Uterus (tissue), 4 donors: ENCODE results near the gene KIF26B. TPM values are rescaled to one million over a fixed set of nuclear protein-coding genes. Genes with fewer than 3 reads are reported as not detected.

Experiments
- DNase-seq, 2 donors: peaks; one replicate each; pipeline ENCODE4 v3.0.0-alpha.2; 2019 to 2020
- H3K27ac ChIP-seq, 2 donors: fragments of 200-600 bp; sonication (generic); 1 replicate in 1 of 2; 2 replicates in 1 of 2; pipeline ENCODE4 v1.5.1; 2016 to 2018
- H3K27me3 ChIP-seq, 2 donors: fragments of 200-600 bp; sonication (generic); one replicate each; pipeline ENCODE4 v1.5.1; 2018 to 2019; ENCODE audit warnings: control low read depth in 1 of 2
- H3K36me3 ChIP-seq, 2 donors: fragments of 200-600 bp; sonication (generic); one replicate each; pipeline ENCODE4 v1.5.1; 2019; ENCODE audit warnings: control low read depth in 1 of 2
- H3K4me1 ChIP-seq, 2 donors: fragments of 200-600 bp; sonication (generic); one replicate each; pipeline ENCODE4 v1.5.1; 2018 to 2019; ENCODE audit warnings: control low read depth in 1 of 2
- H3K4me3 ChIP-seq, 2 donors: fragments of 200-600 bp; sonication (generic); 1 replicate in 1 of 2; 2 replicates in 1 of 2; pipeline ENCODE4 v1.5.1; 2018 to 2019; ENCODE audit warnings: mild to moderate bottlenecking in 1 of 2
- H3K9me3 ChIP-seq, 2 donors: fragments of 200-600 bp; sonication (generic); one replicate each; pipeline ENCODE4 v1.5.1; 2019; ENCODE audit warnings: control low read depth in 1 of 2
- POLR2A ChIP-seq, 2 donors: fragments of 450-650 bp; IDR thresholded peaks; one replicate each; pipeline ENCODE4 v1.6.1; 2016; ENCODE audit warnings: antibody characterized with exemption in 2 of 2, mild to moderate bottlenecking in 1 of 2, moderate library complexity in 1 of 2
- intact Hi-C: fragments of 100-400 bp; cut with DNase I; formaldehyde crosslinking; loops from one replicate; pipeline ENCODE4 v1.15.1; 2023; ENCODE audit warnings: low total_unique reads
- total RNA-seq, 4 donors: library from RNA; depleted of rRNA in 3 of 4; stranded (reverse); fragments of >200 nt in 3 of 4; gene quantifications; one replicate each; pipeline versions ENCODE4 v1.1.0 to v1.2.4, GENCODE V29; 2014 to 2023
- TF ChIP-seq, protein P1 (sequence below), 4 experiments: fragments of 200-600 bp in 2 of 4; fragments of 450-650 bp in 2 of 4; sonication (generic) in 2 of 4; IDR thresholded peaks; one replicate each; pipeline ENCODE4 v1.5.1; 2016 to 2019; ENCODE audit warnings: antibody characterized with exemption in 4 of 4, mild to moderate bottlenecking in 2 of 4, moderate library complexity in 1 of 4
- donor health status: DM: yes; HTN: yes; CAD: no.

KIF26B gene
- total RNA-seq, 4 donors from 2014 or later, result 0.27 to 17.4 (median 1.3) TPM; not detected in 1

DNA sequence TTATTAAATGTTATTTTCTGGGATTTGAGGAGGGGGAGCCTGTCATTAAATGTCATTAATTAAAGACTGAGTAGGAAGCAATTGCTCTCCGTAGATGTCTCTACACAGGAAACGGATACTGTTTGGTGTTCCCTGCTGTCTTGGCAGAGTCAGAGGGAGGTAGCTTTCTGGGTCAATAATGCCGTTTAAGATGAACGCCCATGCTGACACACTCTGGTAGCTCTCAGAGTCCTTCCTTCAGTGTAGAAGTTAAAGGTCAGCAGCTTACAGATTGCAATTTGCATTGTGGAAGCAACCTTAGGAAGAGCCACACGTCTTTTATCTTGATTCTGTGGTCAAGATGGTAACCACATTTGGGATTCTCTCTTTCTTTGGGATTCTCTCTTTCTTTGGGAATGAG is 257.5 kb downstream of the KIF26B start:
- TF ChIP-seq POLR2A (IDR thresholded peaks at IDR 0.05), result no peak
- TF ChIP-seq, protein P1, sequence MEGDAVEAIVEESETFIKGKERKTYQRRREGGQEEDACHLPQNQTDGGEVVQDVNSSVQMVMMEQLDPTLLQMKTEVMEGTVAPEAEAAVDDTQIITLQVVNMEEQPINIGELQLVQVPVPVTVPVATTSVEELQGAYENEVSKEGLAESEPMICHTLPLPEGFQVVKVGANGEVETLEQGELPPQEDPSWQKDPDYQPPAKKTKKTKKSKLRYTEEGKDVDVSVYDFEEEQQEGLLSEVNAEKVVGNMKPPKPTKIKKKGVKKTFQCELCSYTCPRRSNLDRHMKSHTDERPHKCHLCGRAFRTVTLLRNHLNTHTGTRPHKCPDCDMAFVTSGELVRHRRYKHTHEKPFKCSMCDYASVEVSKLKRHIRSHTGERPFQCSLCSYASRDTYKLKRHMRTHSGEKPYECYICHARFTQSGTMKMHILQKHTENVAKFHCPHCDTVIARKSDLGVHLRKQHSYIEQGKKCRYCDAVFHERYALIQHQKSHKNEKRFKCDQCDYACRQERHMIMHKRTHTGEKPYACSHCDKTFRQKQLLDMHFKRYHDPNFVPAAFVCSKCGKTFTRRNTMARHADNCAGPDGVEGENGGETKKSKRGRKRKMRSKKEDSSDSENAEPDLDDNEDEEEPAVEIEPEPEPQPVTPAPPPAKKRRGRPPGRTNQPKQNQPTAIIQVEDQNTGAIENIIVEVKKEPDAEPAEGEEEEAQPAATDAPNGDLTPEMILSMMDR (IDR thresholded peaks at IDR 0.05), result no peak
- H3K27ac ChIP-seq, result no peak overlapping the region
- H3K9me3 ChIP-seq, result no peaks in the 10 kb centered on the region
- intact Hi-C loops, result no loop called here
- H3K36me3 ChIP-seq, result no peaks in the 10 kb centered on the region
- no peak overlapping the region for H3K4me3 ChIP-seq
- H3K4me1 ChIP-seq, result peaks cover 0 to 6% of the 10 kb centered on the region in 2 donors
- no peaks in the 10 kb centered on the region for H3K27me3 ChIP-seq
- DNase-seq, result no peak

DNA sequence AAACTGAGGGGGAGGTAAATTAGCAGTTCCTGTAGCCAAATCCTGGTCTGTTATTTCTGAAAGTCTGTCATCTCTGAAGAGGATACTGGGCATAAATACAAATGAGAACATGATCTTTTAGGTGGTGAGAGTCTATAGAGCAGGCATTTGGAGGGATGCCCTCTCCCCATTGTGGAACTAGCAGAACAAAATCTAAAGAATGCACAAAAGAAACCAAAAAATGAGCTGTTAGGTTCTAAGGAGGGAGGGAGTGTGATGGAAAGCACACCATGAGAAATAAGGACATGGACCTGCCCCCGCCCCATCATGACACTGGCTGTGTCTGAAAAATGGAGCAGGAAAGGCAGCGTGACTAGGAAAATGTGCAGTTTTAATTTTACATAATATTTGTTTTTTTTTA is 262.0 kb downstream of the KIF26B start:
- TF ChIP-seq, protein P1 (IDR thresholded peaks at IDR 0.05), result no peak
- no peak for TF ChIP-seq POLR2A (IDR thresholded peaks at IDR 0.05)
- DNase-seq, result no peak
- Histone ChIP-seq H3K36me3 (no peaks in the 10 kb centered on the region), H3K4me3 (no peak overlapping the region), H3K27me3 (no peaks in the 10 kb centered on the region), H3K27ac (no peak overlapping the region), H3K9me3 (no peaks in the 10 kb centered on the region), H3K4me1 (no peaks in the 10 kb centered on the region)
- intact Hi-C loops, result no loop called here

DNA sequence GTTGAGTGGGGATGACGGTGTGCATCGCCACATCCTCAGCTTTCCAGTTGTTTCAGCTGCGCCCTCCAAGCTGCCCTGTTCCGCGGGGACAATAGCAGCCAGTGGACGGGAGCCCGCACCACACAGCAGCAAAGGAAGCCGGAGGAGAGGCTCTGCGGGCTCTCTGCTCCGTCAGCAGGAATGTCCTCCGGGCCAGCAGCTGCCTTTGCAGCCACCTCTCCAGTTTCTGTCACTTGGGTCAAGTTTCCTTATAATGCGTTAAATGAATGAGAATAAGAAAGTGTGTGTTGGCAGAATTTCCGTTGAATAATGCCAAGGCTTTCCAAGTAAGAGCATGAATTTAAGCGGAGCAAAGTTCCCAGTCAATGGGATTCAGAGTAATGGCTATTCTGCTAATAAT is 263.3 kb downstream of the KIF26B start:
- no peak for DNase-seq
- no peak for TF ChIP-seq POLR2A (IDR thresholded peaks at IDR 0.05)
- TF ChIP-seq, protein P1 (IDR thresholded peaks at IDR 0.05), result no peak

DNA sequence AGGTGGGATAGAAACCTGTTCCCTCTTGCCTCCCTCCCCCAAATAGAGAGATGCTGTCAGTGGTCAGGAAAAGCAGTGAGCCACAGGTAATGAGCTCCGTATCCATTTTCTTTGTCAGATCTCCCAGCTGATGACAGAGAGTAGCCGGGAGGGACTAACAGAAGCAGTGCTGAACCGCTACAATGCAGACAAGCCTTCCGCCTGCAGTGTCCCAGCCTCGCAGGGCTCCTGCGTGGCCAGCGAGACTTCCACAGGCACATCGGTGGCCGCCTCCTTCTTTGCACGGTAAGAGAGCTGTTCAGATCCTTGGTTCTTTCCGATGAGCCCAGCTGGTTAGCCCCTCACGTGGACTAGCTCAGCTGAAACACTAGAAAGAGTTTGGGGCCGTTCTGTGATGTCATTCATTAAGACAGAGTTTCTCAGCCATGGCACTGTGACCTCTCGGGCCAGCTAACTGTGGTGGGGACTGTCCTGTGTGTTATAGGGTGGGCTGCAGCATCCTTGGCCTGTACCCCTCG is 264.7 kb downstream of the KIF26B start:
- Histone ChIP-seq H3K36me3 (no peaks in the 10 kb centered on the region), H3K4me3 (no peak overlapping the region), H3K27ac (no peak overlapping the region), H3K9me3 (no peaks in the 10 kb centered on the region), H3K27me3 (no peaks in the 10 kb centered on the region), H3K4me1 (no peaks in the 10 kb centered on the region)
- no peak for TF ChIP-seq POLR2A (IDR thresholded peaks at IDR 0.05)
- TF ChIP-seq, protein P1 (IDR thresholded peaks at IDR 0.05), result no peak
- DNase-seq, result no peak
- intact Hi-C loops, result no loop called here

More for the DNA sequence above, 263.3 kb downstream of the KIF26B start:
- H3K27me3 ChIP-seq, result no peaks in the 10 kb centered on the region
- H3K4me1 ChIP-seq, result no peaks in the 10 kb centered on the region
- intact Hi-C loops, result no loop called here
- H3K36me3 ChIP-seq, result no peaks in the 10 kb centered on the region
- H3K9me3 ChIP-seq, result no peaks in the 10 kb centered on the region
- H3K4me3 ChIP-seq, result no peak overlapping the region
- H3K27ac ChIP-seq, result no peak overlapping the region

DNA sequence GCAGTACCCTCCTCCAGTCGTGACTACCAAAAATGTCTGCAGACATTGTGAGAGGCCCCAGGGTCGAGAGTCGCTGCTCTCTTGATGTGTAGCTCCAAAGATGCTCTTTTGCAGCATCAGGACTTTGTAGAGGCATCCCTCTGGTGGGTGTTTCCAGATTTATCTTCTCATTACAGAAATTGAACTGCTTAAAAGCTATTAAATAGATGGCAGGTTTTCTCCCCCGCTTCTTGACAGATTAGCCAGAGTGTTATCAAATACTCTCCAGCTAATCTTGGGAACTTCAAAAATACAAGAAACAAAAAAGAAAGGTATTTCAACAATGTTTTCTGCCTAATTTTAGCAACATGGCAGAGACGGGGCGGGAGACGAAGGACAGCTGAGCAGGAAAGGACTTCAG is 265.2 kb downstream of the KIF26B start:
- TF ChIP-seq POLR2A (IDR thresholded peaks at IDR 0.05), result no peak
- TF ChIP-seq, protein P1 (IDR thresholded peaks at IDR 0.05), result no peak
- DNase-seq, result no peak
- Histone ChIP-seq H3K4me3 (no peak overlapping the region), H3K36me3 (no peaks in the 10 kb centered on the region), H3K27me3 (no peaks in the 10 kb centered on the region), H3K9me3 (no peaks in the 10 kb centered on the region), H3K4me1 (no peaks in the 10 kb centered on the region), H3K27ac (no peak overlapping the region)
- intact Hi-C loops, result no loop called here
